PC-9 (cell line): Measurements from ENCODE around the gene VGLL3.

Source experiments
- CTCF ChIP-seq: fragments of 200-600 bp; sonication (generic); conservative IDR thresholded peaks from 2 replicates; pipeline ENCODE4 v1.6.1; 2017; ENCODE audit warnings: mixed run types, antibody characterized with exemption, mild to moderate bottlenecking, moderate library complexity
- EZH2 ChIP-seq: fragments of 200-600 bp; sonication (generic); IDR thresholded peaks from 2 replicates; pipeline ENCODE4 v1.8.0; 2017; ENCODE audit warnings: antibody characterized with exemption, low read depth

GRCh38 chr3:86969500-86970189 is 21.3 kb downstream of the VGLL3 start:
- TF ChIP-seq CTCF: peak; percentile 84
- TF ChIP-seq EZH2: no peak
